GM19324 (cell line): ENCODE results near the gene TMIGD3.

ENCODE experiments used
- ATAC-seq: cut with Tn5 transposase; IDR thresholded peaks from one replicate; pipeline ENCODE4 v1.9.1; 2021; ENCODE audit warnings: mild to moderate bottlenecking, moderate library complexity; ENCODE audit not compliant: unreplicated experiment, low FRiP score

Gene TMIGD3

GRCh38 chr1:111476761-111477309, 26.6 kb downstream of the TMIGD3 start:
- peak; percentile 74 for ATAC-seq

DNA sequence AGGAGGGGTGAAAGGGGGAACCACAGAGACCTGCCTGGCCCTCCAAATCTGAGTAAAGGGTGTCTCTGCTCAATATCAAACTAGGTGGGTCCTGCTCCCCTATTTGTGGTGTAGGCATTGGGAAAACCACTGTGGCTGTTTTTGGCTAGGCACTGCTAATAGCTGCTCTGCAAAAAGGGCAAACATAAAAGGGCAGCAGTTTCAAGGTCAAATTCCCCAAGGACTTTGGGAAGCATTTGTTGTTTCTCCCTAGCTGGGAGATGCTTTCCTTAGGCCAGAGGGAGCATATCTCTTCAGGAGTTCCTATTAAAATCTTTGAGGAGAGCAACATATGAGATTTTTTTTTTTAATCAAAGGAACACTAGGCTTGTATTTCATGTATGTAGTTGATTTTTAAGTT, 27.2 kb downstream of the TMIGD3 start:
- no peak for ATAC-seq

- no peak for ATAC-seq
These were observed 27.7 kb downstream of the TMIGD3 start for GRCh38 chr1:111475701-111476100.

GRCh38 chr1:111474521-111474920, 28.9 kb downstream of the TMIGD3 start:
- no peak for ATAC-seq

- ATAC-seq = no peak
These were observed 29.3 kb downstream of the TMIGD3 start for GRCh38 chr1:111474106-111474505.

- no peak for ATAC-seq
These were observed 31.9 kb downstream of the TMIGD3 start for GRCh38 chr1:111471538-111471937.

DNA sequence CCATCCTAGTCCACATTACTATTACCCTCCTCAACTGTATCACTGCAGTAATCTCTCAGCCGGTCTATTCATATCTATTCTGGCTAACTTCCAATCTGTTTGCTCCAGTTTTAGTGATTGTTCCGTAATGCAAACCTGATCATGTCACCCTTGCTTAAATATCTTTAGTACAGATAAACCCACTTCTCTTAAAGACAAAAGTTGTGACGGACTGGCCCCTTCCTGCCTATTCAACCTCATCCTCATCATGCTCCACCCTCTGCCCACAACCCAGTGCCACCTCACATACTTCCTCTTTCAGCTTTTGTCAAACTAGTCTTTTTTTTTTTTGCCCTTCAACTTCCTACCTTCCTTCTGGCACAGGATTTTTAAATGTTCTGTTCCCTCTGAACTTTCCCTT, 32.4 kb downstream of the TMIGD3 start:
- peak; percentile 71 for ATAC-seq

- no peak for ATAC-seq
These were observed 32.8 kb downstream of the TMIGD3 start for GRCh38 chr1:111470596-111470995.

- no peak for ATAC-seq
These were observed 33.9 kb downstream of the TMIGD3 start for GRCh38 chr1:111469539-111469938.

- ATAC-seq = no peak
These were observed 34.7 kb downstream of the TMIGD3 start for GRCh38 chr1:111468717-111469100.

GRCh38 chr1:111467865-111468716, 35.3 kb downstream of the TMIGD3 start:
- no peak for ATAC-seq

DNA sequence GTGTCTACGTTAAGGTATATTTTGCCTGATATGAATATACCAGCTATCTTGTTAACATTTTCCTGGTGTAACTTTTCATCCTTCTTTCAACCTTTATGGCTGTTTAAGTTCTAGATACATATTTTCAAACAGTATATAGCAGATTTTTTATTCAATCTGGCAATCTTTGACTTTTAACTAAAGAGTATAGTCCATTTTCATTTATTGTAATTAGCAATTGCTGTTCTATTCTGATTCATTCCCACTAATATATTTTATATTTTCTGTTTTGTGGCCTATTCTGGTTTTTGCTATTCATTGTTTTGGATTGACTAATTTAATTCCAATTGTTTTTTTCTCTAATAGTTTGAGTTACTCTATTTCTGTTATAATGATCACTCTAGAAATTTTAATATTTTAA, 37.0 kb downstream of the TMIGD3 start:
- no peak for ATAC-seq

DNA sequence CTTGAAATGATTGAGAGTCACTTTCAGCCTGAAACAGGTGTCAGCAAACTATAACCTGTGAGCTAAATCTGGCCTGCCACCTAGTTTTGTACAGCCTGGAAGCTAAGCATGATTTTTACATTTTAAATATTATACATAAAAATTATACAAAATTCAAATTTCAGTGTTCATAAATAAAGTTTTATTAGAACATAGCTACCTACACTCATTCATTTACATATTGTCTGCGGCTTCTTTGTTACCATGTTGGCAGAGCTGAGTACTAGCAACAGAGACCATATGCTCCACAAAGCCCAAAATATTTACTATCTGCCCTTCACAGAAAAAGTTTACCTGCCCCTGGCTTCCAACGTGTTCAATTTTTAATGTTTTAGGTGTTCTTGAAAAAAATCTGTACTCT, 37.7 kb downstream of the TMIGD3 start:
- ATAC-seq = no peak

DNA sequence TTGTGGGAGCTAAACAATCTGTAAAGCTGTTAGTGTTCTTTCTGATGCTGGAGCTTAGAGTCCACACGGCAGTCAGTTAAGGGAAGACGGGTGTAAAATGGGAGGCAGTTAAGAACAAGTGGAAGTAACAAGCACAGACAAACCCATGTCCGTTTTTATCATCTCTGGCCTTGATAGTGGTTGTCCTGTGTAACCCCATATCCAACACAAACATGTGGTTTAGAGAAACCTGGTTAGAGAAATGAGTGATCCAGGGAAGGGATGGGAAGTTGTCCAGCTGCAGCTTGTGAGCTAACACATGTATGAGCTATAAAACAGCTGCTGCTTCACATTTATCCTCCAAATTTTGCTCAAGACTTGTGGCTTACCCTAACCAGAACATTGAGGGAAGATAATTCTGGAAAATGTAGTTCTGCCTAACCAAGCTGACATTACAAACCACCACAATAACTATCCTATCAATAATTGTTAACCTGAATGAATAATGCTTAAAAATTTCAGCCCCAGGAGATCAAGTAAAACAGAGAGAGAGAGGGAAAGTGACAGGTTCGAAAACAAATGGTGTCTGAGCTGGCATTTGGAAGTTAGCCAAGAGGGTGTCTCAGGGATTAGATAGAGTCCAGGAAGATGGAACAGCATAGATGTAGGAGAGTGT, 40.3 kb downstream of the TMIGD3 start:
- ATAC-seq = no peak

GRCh38 chr1:111462370-111463028, 40.9 kb downstream of the TMIGD3 start:
- no peak for ATAC-seq

DNA sequence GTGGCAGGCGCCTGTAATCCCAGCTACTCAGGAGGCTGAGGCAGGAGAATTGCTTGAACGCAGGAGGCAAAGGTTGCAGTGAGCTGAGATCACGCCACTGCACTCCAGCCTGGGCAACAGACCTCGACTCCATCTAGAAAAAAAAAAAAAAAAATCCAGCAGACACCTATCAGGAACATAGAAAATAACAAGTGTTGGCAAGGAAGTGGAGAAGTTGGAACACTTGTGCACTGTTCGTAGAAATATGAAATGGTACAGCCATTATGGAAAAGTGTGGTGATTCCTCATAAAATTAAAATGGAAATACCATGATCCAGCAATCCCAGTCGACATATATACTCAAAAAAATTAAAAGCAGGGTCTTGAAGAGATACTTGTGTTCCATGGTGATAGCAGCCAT, 41.7 kb downstream of the TMIGD3 start:
- no peak for ATAC-seq

- ATAC-seq = no peak
These were observed 47.8 kb downstream of the TMIGD3 start for GRCh38 chr1:111455642-111456031.

- no peak for ATAC-seq
These were observed 48.4 kb downstream of the TMIGD3 start for GRCh38 chr1:111454859-111455641.

DNA sequence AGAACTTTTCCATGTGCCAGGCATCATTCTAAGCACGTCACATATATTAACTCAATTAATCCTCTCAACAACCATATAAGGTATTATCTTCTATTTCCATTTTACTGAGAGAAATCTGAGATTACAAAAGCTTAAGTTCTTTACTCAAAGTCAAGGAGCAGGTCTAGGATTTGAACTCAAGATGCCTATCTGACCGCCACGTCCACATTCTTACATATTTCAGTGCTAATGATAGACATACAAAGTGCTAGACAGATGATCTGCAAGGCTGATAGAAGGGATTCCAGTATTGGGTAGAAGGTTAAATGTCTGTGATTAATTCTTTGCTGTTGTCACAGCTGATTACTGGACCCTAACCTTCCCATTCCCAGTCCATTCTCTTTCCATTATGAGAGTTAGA, 49.7 kb downstream of the TMIGD3 start:
- ATAC-seq = no peak

DNA sequence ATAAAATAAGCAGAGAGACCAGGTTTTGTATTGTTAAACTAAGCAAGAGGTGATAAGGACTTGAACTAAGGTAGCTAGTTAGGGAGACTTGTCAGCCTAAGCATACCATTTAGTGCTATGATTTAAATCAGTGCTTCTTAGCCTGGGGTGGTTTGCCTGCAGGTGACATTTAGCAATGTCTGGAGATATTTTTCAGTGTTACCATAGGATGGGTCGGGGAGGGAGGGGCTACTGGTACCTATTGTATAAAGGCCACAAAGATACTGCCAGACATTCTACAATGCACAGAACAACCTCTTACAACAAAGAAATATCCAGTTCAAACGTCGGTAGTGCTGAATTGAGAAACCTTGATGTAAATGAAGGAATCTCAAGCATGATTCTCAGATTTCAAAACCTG, 50.9 kb downstream of the TMIGD3 start:
- ATAC-seq = no peak
